BJ (cell line): ENCODE data around the gene FAM20A. TPM values are rescaled to one million over a fixed set of nuclear protein-coding genes. Genes with fewer than 3 reads are reported as not detected.

Source experiments
- CTCF ChIA-PET: fragments of 350-600 bp; formaldehyde crosslinking; extraction: SDS; loops from one replicate; lab custom pipeline; 2021; ENCODE audit warnings: antibody characterized with exemption, inconsistent platforms; lab: Yijun Ruan, JAX
- POLR2A ChIA-PET: fragments of 300-600 bp; sonication (Branson Sonifier 250); formaldehyde crosslinking; extraction: SDS; loops from one replicate; lab custom pipeline; 2021; ENCODE audit warnings: antibody characterized with exemption; lab: Charles Lee
- DNase-seq: peaks from one replicate; pipeline ENCODE4 v3.0.0-alpha.2; 2011; ENCODE audit warnings: low read depth
- H3K27me3 ChIP-seq: 2 replicates; pipeline ENCODE4 v1.6.0; 2011; ENCODE audit warnings: low read length; ENCODE audit not compliant: control insufficient read depth, insufficient read depth
- H3K36me3 ChIP-seq: 2 replicates; pipeline ENCODE4 v1.5.1; 2011; ENCODE audit warnings: low read length; ENCODE audit not compliant: control insufficient read depth, insufficient read depth
- H3K4me3 ChIP-seq: 2 replicates; pipeline ENCODE4 v1.5.1; 2011; ENCODE audit warnings: low read depth, mild to moderate bottlenecking, control low read depth, low read length
- CTCF ChIP-seq: IDR thresholded peaks from 2 replicates; pipeline ENCODE4 v1.5.1; 2011; ENCODE audit warnings: low read depth, mild to moderate bottlenecking, control low read depth, inconsistent platforms, low read length, moderate library complexity; ENCODE audit not compliant: insufficient read depth
- polyA minus RNA-seq: library from RNA; depleted of rRNA, polyadenylated mRNA; stranded (reverse); fragments of >200 nt; gene quantifications from 2 replicates; pipeline ENCODE4 v1.2.3, GENCODE V29; 2011; rRNA and poly(A)+ RNA removed
- polyA plus RNA-seq: library from polyadenylated mRNA; depleted of rRNA; stranded (reverse); fragments of >200 nt; gene quantifications from 2 replicates; pipeline ENCODE4 v1.2.3, GENCODE V29; 2011; rRNA removed

FAM20A gene
- polyA plus RNA-seq = 11.9 and 24.1 TPM in 2 replicates
- 6.4 and 12.5 TPM in 2 replicates for polyA minus RNA-seq

GRCh38 chr17:68600931-68601564 is at the start of gene FAM20A:
Gene FAM20A, minus strand, starts transcription at chr17:68601367. Its CDS starts 701 bp downstream, at chr17:68600666.
- no peak for TF ChIP-seq CTCF
- Histone ChIP-seq H3K4me3 (peak within 1 kb of the TSS; percentile 58), H3K27me3 (no peaks in the 10 kb centered on the region), H3K36me3 (no peaks in the 10 kb centered on the region)
- no peak for DNase-seq
- ChIA-PET CTCF (interaction anchor here (1.0 to 3.8 kb wide), 8 partner anchors 9 to 158 kb away, joined by 3 to 18 read pairs (median 6); no protein-coding TSS in a partner anchor), POLR2A (interaction anchor here (0.6 kb wide), 1 partner anchor 119 kb away, joined by 9 read pairs; no protein-coding TSS in a partner anchor)

- TF ChIP-seq CTCF = no peak
- no peak for DNase-seq
- POLR2A ChIA-PET = no interaction called here
- Histone ChIP-seq H3K4me3 (no peak overlapping the region), H3K27me3 (no peaks in the 10 kb centered on the region), H3K36me3 (no peaks in the 10 kb centered on the region)
- CTCF ChIA-PET = interaction anchor here (0.5 kb wide), 1 partner anchor 12 kb away, joined by 4 read pairs; no protein-coding TSS in a partner anchor
Observed at GRCh38 chr17:68649324-68649723, 48.2 kb upstream of the FAM20A start.

GRCh38 chr17:68646626-68647526 is 45.7 kb upstream of the FAM20A start:
- DNase-seq = no peak
- Histone ChIP-seq H3K4me3 (no peak overlapping the region), H3K36me3 (no peaks in the 10 kb centered on the region), H3K27me3 (no peaks in the 10 kb centered on the region)
- ChIA-PET CTCF (no interaction called here), POLR2A (no interaction called here)
- no peak for TF ChIP-seq CTCF

DNA sequence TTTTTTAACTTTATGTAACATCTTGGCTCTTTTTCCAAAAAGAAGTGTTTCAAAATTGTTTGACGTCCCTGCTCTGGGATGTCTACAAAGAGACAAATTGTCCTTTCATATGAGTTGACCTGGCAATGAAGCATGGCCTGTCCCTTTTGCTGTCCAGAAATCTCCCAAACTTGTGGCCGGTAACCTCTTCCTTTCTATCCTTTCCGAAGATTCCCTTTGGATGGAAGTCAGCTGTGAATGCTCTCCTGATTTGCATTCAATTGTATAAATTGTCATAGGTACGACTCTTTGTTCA is 40.9 kb upstream of the FAM20A start:
- ChIA-PET CTCF (no interaction called here), POLR2A (no interaction called here)

More for the DNA sequence above, 40.9 kb upstream of the FAM20A start:
- Histone ChIP-seq H3K4me3 (no peak overlapping the region), H3K36me3 (no peaks in the 10 kb centered on the region), H3K27me3 (no peaks in the 10 kb centered on the region)
- no peak for TF ChIP-seq CTCF
- DNase-seq = no peak
